Measurements from ENCODE around the gene SLC43A3.

Gene SLC43A3

GRCh38 chr11:57357310-57357709 is 69.6 kb downstream of the SLC43A3 start:
- Histone ChIP-seq H3K27me3 (ENCODE audit: control insufficient read depth in 1 of 2, insufficient read depth in 2 of 2, low read length in 2 of 2) (no peaks in the 10 kb centered on the region), H3K9ac (ENCODE audit: low read length in 2 of 2) (no peak overlapping the region), H3K27ac (ENCODE audit: low read length) (no peak overlapping the region), H3K9me3 (ENCODE audit: control insufficient read depth in 2 of 2, low read length in 2 of 2) (no peaks in the 10 kb centered on the region), H3K36me3 (ENCODE audit: control insufficient read depth in 2 of 2, insufficient read depth in 2 of 2, low read length in 2 of 2) (no peaks in the 10 kb centered on the region), H3K4me3 (ENCODE audit: low read length in 2 of 2) (no peak overlapping the region), H3K4me1 (ENCODE audit: control insufficient read depth, insufficient read depth, low read length) (no peaks in the 10 kb centered on the region)

All from stomach smooth muscle (tissue), 2 donors.